Astrocyte of the spinal cord (primary cell): Measurements from ENCODE around the gene TBCD.

Experiments
- DNase-seq: peaks from one replicate; pipeline ENCODE4 v3.0.0; 2011; ENCODE audit warnings: low read depth, low spot score
- H3K4me3 ChIP-seq: 2 replicates; pipeline ENCODE4 v1.5.1; 2011; ENCODE audit warnings: low read depth, mild to moderate bottlenecking, low read length, moderate library complexity
- CTCF ChIP-seq: IDR thresholded peaks from 2 replicates; pipeline ENCODE4 v1.5.1; 2012; ENCODE audit warnings: low read depth, mild to moderate bottlenecking, low read length, inconsistent platforms
- in situ Hi-C: cut with HindIII; loops from 2 replicates; pipeline ENCODE4 v1.10.0; 2017; ENCODE audit warnings: low sequenced_read_pairs

The TBCD gene

DNA sequence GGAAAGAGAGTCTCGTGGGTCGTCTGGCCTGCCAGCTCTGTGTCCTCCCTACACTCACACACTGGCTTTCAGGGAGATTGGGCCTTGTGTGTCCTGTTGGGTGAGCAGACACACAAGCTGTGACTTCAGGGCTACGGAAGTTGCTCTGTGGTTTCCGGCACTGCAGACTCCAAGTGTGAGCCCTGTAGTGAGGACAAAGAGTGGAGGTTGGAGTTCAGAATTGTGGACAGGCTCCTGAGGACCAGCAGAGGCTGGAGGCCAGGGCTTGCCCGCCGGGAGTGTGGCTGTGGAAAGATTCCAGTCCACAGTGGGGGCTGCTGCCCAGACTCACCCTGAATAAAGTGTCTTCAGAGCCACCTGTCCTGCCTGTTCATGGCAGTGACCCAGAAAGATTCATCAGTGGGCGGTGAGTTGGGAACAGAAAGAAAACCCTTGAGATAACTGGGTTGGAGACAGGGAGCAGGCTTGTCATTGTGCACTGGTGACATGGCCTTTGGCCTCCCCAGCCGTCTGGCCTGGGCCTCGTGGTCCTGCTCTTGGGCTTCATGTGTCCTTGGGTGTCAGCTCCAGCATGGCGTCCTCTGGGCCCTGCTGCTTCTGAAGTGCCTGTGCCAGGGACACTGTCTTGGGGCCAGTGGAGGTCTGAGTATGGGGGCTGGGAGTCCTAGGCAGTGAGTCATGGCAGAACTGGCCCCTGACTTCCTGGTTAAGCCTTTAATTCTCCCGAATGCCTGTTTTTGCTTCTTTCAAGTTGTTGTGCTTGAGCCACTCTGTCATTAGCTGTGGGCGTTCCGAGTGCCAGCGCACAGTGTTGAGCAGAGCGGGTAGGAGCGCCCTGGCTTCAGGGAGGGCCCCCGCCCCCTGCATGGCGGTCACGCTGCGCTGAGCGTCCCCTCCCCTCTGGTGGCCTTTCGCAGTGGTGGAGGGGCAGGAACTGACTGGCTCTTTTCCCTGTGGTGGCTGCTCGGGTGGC, 107.9 kb downstream of the TBCD start:
- in situ Hi-C loops: no loop called here
- DNase-seq: peak; percentile 61
- no peak for TF ChIP-seq CTCF
- H3K4me3 ChIP-seq: no peak overlapping the region

DNA sequence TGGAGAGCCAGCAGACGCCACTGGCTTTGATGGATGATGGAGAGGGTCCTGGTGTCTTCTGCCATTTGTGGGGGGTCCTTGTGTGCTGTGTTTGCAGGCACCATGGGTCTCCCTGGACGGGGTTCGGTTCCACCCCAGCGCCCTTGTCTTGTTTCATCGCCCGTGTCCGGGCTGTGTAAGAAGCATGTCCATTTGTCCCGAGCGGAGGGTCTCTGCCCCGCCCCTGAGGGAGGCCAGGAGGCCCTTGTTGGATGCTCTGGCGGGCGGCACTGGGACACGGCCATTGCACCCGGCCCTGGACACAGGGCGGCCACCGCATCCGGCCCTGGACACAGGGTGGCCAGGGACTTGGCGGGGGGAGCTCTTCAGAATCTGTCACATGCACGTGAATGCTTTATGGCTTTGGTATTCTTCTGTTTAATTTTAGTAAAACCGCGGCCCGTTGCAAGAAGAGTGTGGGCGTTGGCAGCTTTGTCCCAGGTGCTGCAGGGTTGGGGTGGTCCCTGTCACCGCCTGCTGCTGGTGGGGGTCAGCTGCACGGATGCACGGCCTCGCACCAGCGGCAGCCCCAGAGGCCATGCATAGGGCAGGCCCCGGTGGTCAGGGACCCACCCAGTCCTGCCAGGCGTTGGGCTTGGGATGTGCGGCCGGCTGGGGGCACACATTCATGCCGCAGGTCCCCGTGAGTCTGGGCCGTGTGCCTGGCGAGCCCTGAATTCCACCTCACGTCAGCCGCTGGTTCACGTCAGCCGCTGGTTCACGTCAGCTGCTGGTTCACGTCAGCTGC, 108.9 kb downstream of the TBCD start:
- TF ChIP-seq CTCF: no peak
- in situ Hi-C loops: no loop called here
- H3K4me3 ChIP-seq: no peak overlapping the region
- no peak for DNase-seq

- no peak for DNase-seq
- in situ Hi-C loops: no loop called here
- H3K4me3 ChIP-seq: no peak overlapping the region
- no peak for TF ChIP-seq CTCF
These were observed 109.5 kb downstream of the TBCD start for GRCh38 chr17:82861393-82861775.

DNA sequence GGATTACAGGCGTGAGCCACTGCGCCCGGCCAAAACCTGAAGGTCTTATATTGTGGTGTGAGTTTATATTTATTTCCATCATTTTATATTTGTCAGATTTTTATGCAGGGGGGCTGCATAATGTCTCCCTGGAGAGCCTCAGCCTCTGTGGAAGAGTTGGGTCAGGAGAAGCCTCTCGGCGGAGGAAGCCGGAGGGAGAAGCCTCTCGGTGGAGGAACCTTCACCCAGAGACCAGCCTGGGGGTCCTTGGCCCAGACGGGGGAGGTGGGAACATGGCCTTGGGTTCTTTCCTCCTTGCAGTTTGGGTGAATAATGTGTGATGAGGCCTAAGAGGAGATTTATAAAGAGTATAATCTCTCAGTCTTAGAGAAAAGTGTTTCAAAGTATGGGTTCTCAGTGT, 110.3 kb downstream of the TBCD start:
- TF ChIP-seq CTCF: no peak
- in situ Hi-C loops: no loop called here
- DNase-seq: no peak
- H3K4me3 ChIP-seq: no peak overlapping the region

DNA sequence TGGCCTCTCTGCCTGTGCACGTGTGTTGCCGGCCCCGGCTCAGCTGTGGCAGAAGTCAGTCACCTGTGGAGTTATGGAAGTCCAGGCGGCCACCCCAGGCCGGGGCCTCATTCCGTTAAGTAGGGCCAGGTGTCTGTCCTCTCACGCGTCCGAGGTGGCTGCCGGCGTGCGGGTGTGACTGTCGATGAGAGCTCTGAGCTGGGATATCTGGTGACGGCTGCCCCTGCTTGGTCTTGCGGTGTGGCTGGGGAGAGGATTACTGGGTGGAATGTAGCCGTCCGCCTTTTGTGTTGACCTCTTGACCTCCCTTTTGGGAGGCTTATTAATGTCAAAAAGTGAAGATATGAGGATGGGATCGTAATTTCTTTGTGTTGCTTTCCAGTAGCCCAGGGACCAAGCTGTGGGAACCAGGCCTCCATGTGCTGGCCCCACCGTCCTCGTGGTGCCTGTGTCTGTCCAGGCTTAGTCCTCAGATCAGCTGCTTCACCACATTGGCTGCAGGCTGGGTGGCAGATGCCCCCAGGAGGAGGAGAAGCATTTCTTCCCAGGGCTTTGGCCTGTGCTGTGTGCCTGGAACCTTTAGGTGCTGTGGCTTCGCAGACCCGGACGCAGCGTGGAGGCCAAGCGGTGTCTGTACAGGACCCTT, 111.0 kb downstream of the TBCD start:
- no peak for DNase-seq
- TF ChIP-seq CTCF: no peak
- in situ Hi-C loops: no loop called here
- H3K4me3 ChIP-seq: no peak overlapping the region

GRCh38 chr17:82863383-82863940, 111.6 kb downstream of the TBCD start:
- DNase-seq: no peak
- TF ChIP-seq CTCF: no peak
- in situ Hi-C loops: no loop called here
- H3K4me3 ChIP-seq: no peak overlapping the region
